Activated T-helper 9 cell treated with anti-CD3 and anti-CD28 coated beads, Interleukin-2, amount 50 U/mL, for 16 hours (primary cell): ENCODE measurements around the gene RNF138.
"Not testable (repeated sequence)": the region's sequence is repeated elsewhere in the genome, so short reads cannot be mapped to it uniquely, and the experiment has no call there.

Experiments used
- DNase-seq: peaks from one replicate; pipeline ENCODE4 v3.0.0-alpha.2; 2020; ENCODE audit warnings: low read depth

RNF138 gene

DNA sequence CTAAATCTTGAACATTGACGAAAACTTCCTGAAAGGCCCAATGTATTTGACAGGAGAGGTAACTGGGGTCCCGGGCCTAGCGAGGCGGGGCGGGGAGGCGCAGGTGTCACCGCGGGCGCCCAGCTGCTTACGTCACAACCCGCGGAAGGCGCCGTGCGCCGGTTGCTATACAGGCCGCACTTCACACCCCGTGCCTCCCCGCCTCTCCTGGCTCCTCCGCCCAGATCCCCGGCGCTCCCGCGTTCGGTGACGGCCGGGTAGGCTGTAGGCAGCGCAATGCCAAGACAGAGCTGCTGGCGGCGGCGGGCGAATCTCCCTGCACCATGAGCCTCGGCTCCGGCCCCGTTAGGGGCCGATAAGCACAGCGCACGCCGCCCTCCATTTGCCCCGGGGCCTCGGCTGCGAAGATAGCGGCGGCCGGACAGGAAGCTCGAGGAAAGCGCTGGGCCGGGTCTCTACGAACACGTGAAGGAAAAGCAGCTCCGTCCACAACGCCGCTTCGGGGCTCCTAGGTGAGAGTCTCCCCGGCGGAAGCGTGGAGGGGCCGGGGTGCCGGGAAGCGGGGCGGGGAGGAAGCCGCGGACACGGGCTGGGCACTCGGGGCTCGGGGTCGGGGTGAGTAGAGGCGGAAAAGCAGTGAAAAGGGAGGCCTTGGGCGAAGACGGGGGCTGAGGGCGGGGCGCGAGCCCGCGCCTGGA is at the start of gene RNF138:
TSS of gene RNF138 (plus strand) at position 151 of the 698 bp plus-strand sequence. CDS start 903 bp downstream, outside the sequence.
- peak; percentile 80 for DNase-seq

DNA sequence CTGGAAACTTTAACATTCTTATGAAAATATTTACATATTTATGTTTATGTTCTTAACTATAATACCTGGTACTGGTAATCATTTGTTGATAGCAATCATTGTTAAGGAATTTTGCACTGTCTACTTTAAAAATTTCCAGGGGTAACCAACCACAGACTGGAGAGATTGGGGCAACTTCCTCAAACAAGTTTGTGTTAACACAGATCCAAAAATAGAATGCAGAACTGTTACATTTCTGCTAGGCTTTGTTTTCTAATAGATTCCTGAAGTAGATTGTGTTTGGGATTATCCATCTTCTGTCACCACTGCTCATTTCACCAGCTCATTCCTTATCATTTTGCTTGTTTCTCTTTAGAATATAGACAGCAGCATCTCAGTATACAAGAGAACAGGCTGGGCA is 49.3 kb upstream of the RNF138 start:
- no peak for DNase-seq

GRCh38 chr18:32048507-32049091 is 43.1 kb upstream of the RNF138 start:
- no peak for DNase-seq

- DNase-seq, result peak; percentile 18
Measured at GRCh38 chr18:32049393-32050171, 42.1 kb upstream of the RNF138 start.

GRCh38 chr18:32056613-32057358 is 34.9 kb upstream of the RNF138 start:
- no peak for DNase-seq

GRCh38 chr18:32057624-32058165 is 34.0 kb upstream of the RNF138 start:
- DNase-seq, result no peak

- no peak for DNase-seq
Measured at GRCh38 chr18:32060026-32060425, 31.6 kb upstream of the RNF138 start.

DNA sequence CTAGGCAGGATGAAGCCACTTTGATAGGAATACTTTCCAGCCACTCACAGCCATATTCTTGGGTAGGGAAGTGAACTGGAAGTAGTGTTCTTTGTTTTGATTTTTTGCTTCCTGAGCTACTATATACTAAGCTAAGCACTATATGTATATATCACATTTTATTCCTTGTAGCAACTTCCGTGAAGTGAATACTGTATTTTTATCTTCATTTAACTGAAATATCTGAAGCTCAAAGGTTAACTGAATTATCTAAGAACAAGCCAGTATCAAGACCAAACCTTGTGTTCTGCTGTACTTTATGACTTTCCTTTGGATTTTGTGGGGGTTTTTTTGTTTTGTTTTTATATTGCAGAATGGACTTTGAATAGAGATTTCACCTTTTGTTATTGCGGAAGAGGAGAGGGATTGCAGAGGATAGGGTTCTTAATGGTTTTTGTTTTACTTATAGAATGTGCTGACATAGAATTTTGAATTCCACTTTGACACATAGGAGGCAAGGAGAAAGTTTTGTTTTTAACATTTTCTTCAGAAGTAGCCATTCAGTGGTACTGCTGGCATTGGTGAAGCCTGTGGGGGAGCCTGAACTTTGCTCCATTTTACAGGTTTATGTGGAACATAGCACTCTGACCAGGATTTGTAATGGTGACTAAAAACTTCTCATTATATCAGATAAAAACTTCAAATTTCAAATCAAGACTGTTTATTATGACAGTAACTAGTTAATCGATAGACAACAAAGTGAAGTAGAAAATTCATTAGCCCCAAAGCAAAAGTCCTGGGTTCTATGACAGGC is 24.1 kb upstream of the RNF138 start:
- no peak for DNase-seq

GRCh38 chr18:32072321-32072720 is 19.4 kb upstream of the RNF138 start:
- DNase-seq, result no peak

DNA sequence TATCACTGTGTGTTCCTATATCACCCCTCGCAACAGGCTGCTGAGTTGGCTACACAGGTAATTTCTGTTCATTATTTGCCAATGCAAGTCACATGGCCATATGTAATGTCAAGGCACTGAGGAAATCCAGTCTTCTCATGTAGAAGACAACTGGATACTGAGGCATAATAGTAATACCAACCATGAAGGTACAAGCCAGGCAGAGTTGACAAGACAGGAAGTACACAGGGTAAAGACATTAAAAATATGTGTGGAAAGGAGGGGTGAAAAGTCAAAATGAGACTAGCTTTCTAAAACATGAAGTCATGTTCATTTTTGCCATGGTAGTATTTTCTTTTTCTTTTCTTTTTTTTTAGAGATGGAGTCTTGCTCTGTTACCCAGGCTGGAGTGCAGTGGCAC is 17.5 kb upstream of the RNF138 start:
- no peak for DNase-seq

DNA sequence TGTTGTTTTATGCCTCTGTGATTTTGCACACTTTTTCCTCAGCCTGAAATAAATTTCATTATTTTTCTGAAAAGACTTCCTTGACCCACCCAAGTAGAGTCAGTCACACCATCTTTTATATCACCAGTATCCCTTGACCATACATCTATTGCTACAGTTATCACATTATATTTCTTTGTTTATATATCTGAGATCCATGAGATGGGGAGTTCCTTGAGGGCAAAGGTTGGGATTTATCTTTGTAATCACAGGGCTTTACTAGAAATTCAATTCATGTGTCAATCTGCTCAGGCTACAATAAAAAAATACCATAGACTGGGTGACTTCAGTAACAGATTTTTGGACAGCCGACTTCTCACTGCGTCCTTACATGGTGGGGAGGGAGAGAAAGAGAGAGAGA is 12.8 kb upstream of the RNF138 start:
- DNase-seq, result no peak

GRCh38 chr18:32081881-32082280 is 9.8 kb upstream of the RNF138 start:
- no peak for DNase-seq

- DNase-seq, result no peak
Measured at GRCh38 chr18:32083781-32084180, 7.9 kb upstream of the RNF138 start.

DNA sequence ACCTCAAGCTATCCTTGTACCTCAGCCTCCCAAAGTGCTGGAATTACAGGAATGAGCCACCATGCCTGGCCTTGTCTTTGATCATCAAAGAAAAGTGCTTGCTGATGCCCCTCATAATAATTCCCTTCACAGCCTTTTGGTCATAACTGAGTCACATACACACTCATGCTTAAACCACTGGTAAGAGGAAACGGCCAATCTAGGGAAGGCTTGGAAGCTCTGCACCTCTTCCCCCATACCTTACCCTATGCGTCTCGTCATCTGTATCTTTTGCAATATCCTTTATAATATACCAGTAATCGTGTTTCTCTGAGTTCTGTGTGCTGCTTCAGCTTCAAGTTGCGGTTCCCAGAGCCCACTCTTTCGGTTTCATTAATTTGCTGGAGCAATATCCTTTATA is 4.8 kb upstream of the RNF138 start:
- DNase-seq, result no peak

DNA sequence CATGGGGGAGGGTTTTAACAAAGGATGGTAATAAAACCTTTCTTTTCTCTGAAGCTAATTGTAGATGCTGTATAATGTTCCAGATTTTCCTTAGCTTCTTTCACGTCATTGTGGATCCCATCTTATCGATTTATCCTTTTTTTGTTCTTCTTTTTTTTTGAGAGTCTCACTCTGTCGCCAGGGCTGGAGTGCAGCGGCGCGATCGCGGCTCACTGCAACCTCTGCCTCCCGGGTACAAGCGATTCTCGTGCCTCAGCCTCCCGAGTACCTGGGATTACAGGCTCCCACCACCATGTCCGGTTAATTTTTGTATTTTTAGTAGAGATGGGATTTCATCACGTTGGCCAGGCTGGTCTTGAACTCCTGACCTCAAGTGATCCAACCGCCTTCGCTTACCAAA is 843 bp upstream of the RNF138 start:
- DNase-seq, result not testable (repeated sequence)

DNA sequence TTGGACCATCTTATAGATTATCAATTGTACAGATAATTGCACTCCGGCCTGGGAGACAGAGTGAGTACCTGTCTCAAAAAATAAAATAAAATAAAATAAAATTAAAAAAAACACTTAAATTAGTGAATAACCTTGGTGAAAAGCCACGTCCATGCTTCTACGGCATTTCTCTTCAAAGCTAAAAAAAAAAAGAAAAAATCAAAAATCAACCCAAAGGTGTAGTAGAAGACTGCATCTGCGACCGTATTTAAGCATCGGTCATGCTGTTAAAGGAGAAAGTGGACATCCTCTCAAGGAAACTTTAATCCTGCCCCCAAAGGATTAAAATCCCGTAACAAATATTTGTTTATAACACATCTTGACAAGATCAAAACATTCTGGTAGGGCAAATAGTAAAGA is 350 bp upstream of the RNF138 start:
- DNase-seq, result no peak

DNA sequence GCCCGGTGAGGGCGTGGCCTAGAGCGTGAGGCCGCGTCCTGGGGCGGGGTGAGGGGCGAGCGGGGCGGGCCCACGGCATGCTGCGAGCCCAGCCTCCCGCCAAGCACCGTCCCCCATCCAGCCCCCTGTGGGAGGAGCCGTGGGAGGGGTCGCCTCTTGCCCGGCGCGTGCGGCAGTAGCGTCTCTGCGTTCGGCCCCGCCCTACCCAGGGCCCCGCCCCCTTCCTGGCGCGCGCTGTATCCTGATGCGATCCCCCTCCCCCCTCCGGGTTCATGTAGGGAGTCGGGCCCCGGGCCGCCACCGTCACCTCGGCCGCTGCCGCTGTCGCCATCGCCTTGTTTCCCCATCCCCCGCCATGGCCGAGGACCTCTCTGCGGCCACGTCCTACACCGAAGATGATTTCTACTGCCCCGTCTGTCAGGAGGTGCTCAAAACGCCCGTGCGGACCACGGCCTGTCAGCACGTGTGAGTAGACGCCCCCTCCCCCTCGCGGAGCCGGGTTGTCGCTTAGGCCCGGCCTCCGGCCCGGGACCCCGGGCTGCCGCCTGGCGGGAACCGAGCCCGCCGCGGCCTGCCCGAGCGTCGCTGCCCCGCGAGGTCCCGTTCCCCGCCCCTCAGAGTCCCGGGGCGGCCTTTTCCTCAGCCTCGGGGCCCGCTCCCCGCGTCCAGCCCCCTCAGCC is 888 bp downstream of the RNF138 start:
- peak; percentile 100 for DNase-seq

DNA sequence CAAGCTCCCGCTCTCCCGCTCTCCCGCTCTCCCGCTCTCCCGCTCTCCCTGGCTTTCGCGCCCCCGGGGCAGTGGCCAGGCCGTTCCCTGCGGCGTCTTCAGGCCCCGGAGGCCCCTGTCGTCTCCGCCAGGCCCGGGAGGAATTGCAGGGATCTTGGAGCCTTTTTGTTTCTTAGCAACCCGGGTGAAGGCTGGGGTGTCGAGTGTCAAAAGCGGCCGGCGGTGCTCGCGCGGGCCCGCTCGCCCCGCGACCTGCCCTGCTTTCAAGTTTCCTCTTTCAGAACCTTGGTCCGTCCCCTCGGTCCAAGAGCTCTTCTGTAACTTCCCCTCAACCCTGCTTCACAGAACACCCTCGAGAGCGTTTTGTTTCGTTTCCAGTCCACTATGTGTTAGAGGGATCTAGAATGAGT is 1.4 kb downstream of the RNF138 start:
- no peak for DNase-seq

DNA sequence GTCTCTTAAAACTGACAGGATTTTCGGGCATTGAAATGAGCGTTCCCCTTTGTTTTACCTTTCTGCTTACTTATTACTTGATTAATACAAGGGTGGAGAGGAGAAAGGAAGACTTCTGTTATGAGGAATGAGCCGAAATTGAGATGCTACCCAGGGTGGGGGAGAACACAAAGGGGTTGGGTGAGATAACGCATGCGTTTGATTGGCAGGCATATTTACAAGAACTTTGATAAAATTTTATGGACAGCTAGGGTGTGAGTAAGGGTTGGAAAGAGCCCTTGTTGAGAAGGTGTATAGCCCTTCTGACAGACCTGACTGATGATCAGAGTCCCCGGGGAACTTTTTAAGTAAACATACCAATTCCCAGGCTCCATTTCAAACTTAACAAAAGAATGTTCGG is 1.8 kb downstream of the RNF138 start:
- DNase-seq, result no peak

DNA sequence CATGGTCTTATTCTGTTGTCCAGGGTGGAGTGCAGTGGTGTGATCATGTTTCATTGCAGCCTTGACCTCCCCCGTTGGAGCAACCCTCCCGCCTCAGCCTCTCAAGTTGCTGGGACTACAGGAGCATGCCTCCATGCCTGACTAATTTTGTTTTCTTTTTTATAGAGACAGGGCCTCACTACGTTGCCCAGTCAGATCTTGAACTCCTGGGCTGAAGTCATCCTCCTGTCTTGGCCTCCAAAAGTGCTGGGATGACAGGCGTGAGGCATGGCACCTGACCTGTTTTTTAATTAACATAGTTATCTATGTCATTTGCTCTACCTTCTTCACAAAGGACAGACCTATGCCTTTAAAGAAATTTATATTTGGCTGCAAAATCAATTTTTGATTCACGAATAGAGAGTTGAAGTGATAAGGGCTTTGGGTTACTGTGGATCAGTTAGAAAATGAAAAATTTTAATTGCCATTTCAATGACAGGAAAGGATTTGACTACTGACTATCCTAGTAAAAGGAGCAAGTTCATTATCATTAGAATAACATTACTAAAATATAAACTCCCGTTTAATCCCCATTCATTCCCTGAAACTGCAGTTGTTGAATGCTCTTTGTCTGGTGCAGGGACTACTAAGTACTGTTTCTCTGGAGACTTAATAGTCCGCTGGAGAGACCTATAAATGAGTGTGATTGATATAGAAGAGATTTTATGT is 3.7 kb downstream of the RNF138 start:
- no peak for DNase-seq
